Sigmoid colon (tissue), 4 donors: ENCODE results near the gene NR2F1-AS1.

Experiments used
- CTCF ChIP-seq, 4 experiments: fragments of 450-650 bp in 3 of 4; fragments of 200-600 bp in 1 of 4; IDR thresholded peaks; one replicate each; pipeline ENCODE4 v1.5.1; 2016 to 2019; ENCODE audit warnings: antibody characterized with exemption in 4 of 4, mild to moderate bottlenecking in 3 of 4, moderate library complexity in 2 of 4
- POLR2AphosphoS5 ChIP-seq, 4 donors: sonication (generic); formaldehyde crosslinking; IDR thresholded peaks; one replicate each; pipeline ENCODE4 v1.6.1; 2017; ENCODE audit warnings: antibody characterized with exemption in 4 of 4

GRCh38 chr5:93603078-93603792, 22.2 kb upstream of the NR2F1-AS1 start:
- TF ChIP-seq POLR2AphosphoS5 (IDR thresholded peaks at IDR 0.05) = no peak
- no peak for TF ChIP-seq CTCF (IDR thresholded peaks at IDR 0.05)
